Retinal pigment epithelial cell (primary cell): Measurements from ENCODE around the gene TMEM217.

Experiments
- DNase-seq: peaks from one replicate; pipeline ENCODE4 v3.0.0-alpha.2; 2010; ENCODE audit warnings: low read depth
- H3K4me3 ChIP-seq: 2 replicates; pipeline ENCODE4 v1.5.1; 2011; ENCODE audit warnings: mild to moderate bottlenecking, low read length, control low read depth, moderate library complexity
- TF ChIP-seq, protein P1 (sequence below): conservative IDR thresholded peaks from 2 replicates; pipeline ENCODE4 v1.5.1; 2011; ENCODE audit warnings: low read depth, low read length, control low read depth, inconsistent platforms

Gene TMEM217

DNA sequence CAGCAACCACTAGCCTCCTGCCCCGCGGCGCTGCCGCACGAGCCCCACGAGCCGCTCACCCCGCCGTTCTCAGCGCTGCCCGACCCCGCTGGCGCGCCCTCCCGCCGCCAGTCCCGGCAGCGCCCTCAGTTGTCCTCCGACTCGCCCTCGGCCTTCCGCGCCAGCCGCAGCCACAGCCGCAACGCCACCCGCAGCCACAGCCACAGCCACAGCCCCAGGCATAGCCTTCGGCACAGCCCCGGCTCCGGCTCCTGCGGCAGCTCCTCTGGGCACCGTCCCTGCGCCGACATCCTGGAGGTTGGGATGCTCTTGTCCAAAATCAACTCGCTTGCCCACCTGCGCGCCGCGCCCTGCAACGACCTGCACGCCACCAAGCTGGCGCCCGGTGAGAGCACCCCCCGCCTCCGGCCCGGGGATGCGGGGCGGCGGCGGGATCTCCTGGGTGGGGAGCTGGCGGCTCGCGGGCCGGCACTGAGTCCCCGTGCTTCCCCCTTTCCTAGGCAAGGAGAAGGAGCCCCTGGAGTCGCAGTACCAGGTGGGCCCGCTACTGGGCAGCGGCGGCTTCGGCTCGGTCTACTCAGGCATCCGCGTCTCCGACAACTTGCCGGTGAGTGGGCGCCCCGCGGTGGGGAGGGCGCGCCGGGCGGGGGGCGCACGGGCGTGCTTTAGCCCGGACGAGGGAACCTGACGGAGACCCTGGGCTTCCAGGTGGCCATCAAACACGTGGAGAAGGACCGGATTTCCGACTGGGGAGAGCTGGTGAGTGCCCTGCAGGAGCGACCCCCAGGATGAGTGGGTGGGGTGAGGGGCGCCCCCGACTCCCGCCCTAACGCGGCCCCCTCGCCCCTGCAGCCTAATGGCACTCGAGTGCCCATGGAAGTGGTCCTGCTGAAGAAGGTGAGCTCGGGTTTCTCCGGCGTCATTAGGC is 87.4 kb downstream of the TMEM217 start:
- no peak for DNase-seq
- TF ChIP-seq, protein P1, sequence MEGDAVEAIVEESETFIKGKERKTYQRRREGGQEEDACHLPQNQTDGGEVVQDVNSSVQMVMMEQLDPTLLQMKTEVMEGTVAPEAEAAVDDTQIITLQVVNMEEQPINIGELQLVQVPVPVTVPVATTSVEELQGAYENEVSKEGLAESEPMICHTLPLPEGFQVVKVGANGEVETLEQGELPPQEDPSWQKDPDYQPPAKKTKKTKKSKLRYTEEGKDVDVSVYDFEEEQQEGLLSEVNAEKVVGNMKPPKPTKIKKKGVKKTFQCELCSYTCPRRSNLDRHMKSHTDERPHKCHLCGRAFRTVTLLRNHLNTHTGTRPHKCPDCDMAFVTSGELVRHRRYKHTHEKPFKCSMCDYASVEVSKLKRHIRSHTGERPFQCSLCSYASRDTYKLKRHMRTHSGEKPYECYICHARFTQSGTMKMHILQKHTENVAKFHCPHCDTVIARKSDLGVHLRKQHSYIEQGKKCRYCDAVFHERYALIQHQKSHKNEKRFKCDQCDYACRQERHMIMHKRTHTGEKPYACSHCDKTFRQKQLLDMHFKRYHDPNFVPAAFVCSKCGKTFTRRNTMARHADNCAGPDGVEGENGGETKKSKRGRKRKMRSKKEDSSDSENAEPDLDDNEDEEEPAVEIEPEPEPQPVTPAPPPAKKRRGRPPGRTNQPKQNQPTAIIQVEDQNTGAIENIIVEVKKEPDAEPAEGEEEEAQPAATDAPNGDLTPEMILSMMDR, result no peak
- H3K4me3 ChIP-seq, result peak overlapping the region; percentile 87

DNA sequence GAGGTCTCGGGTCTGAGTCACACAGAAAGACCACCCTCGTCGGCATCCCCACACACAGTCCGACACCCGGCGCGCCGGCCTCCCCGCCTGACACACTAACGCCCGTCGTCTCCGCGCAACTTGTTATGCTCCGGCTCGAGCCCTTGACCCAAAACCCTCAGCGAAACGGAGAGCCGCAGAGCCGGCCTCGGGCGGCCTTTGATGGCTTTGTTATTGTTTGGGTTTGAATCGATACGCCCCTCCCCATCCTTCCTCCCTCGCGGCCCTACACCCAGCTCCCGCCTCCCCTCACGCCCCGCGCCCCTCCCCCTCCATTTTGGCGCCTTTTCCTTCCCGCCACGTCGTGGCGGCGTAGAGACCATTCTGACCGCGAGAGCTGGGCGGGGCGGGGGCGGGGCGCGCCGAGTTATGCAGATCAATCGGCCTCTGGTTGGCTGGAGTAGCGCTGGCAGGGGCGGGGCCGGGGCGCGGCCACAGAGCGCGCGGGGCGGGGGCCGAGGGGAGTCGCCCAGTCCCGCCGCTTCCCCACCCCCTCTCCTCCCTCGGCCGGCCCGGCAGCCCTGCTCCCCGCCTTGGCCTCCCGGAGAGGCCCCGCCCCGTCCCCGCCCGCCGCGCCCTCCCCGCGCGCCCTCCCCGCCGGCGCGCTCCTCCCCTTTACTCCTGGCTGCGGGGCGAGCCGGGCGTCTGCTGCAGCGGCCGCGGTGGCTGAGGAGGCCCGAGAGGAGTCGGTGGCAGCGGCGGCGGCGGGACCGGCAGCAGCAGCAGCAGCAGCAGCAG is 88.3 kb downstream of the TMEM217 start, which contains the start of gene PIM1:
Gene PIM1, plus strand, starts transcription at position 657 of the 777 bp plus-strand sequence. CDS start 424 bp downstream, outside the sequence.
- peak within 1 kb of the TSS; percentile 87 for H3K4me3 ChIP-seq
- TF ChIP-seq, protein P1, result no peak

DNA sequence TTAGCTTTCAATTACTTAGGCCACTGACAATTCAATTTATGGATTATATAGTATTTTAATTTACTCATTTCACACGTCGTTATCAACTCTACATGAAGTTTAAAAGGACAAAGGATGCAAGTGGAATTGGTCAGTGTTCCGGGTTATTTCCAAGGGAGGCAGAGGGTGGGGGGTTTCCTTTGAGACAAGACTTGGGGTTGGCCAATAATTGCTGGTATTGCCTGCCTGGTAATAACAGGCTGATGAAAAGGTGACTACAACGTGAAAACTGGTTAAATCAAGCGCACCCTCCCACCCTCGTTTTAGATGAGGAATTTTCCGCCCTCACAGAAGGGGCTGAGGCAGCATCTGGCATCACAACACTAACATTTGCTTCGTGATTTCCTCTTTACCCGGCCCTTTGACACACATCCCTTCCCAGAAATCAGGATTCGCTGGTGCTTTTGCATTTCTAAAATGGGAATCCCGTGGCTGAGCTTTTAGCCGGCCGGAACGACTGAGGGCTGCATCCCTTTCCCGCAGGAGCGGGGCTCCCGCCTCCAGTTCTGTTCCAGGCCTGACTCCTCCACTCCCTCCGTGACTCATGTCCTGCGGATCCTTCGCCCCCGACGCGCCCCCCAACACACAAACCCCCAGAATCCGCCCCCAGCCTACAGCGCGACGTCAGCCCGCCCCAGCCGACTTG is 89.0 kb downstream of the TMEM217 start:
- no peak for DNase-seq
- peak overlapping the region; percentile 61 for H3K4me3 ChIP-seq
- TF ChIP-seq, protein P1, result no peak

More for the DNA sequence above, 88.3 kb downstream of the TMEM217 start, which contains the start of gene PIM1:
- DNase-seq, result peak; percentile 81

DNA sequence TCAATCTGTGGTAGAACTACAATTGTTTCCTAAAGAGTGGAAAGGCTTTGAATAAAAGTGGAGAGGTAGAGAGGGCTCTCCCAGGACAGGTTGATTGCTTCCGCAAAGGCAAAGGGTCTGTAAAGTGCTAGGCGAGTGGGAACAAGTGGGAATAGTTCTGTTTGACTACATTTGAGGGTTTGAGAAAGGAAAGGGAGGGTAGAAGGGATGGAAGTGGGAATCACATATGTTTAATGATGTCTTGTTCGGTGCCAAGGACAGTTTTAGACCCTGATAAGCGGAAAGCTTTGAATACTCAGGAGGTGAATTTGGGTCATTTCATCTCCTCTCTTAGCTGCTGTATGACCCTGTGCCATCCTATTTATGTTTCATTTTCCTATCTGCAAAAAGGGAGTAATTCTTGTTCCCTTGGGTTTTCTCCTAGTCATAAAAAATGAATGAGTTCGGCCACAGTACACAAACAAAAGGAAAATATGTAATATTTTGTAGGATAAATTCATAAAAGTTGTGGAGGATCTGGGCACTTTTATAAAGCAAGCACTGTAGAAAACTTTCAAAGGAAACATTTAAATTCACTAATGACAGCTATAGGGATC is 89.7 kb downstream of the TMEM217 start:
- TF ChIP-seq, protein P1, result no peak
- H3K4me3 ChIP-seq, result no peak overlapping the region
- DNase-seq, result no peak

DNA sequence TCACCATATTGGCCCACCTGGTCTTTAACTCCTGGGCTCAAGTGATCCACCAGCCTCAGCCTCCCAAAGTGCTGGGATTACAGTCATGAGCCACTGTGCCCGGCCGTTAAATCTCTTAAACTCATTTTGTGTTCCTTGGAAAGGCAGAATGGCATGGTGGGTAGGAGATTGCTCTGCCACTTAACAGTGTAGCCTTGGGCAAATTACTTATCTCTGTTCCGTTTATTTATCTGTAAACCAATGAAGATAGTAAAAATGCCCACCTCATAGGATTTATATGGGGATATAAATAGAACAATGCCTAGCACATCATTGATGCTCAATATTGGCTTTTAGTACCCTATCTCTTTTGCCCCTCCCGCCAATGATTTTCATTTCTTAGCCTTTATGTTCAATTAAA is 95.2 kb downstream of the TMEM217 start:
- H3K4me3 ChIP-seq, result no peak overlapping the region
- TF ChIP-seq, protein P1, result no peak
- no peak for DNase-seq
